NK-92 treated with Interleukin-12 subunit alpha and Interleukin-12 subunit beta, amount 100 ng/mL, for 24 hours (cell line): ENCODE data around the gene HAGHL.

Experiments used
- DNase-seq: peaks from one replicate; lab custom pipeline; 2025; lab: John Stamatoyannopoulos, UW

Gene HAGHL

DNA sequence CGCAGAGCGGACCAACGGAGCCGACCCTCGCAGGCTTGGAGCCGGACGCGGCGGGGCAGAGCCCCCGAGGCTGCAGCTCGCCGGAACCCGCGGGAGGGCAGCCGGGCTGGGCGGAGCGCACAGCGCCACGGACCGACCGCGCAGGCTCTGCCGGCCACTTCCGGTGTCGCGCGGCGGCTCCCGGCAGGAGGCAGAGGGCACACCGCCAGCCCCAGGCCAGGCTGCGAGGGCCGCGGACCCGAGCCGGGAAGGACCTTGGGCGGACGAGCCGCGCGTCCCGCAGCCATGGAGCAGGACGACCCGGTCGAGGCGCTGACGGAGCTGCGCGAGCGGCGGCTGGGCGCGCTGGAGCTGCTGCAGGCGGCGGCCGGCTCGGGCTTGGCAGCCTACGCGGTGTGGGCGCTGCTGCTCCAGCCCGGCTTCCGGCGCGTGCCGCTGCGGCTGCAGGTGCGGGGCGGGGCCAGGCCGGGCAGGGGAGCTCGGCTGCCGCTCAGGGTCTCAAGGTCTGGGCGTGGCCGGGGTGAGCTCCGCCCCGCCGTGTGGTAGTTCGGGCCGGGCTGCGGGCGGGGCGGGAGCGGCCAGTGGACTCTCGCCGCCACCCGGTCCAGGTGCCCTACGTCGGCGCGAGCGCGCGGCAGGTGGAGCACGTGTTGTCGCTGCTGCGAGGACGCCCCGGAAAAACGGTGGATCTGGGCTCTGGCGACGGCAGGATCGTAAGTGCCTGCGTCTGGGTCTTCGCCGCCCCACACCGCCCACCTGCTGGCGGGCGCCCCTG lies 5.7 kb upstream of the HAGHL start, which contains the start of gene ANTKMT:
Gene ANTKMT (plus strand): TSS at position 157 of the 775 bp plus-strand sequence. CDS start 129 bp downstream, at position 286.
- peak; percentile 85 for DNase-seq

DNA sequence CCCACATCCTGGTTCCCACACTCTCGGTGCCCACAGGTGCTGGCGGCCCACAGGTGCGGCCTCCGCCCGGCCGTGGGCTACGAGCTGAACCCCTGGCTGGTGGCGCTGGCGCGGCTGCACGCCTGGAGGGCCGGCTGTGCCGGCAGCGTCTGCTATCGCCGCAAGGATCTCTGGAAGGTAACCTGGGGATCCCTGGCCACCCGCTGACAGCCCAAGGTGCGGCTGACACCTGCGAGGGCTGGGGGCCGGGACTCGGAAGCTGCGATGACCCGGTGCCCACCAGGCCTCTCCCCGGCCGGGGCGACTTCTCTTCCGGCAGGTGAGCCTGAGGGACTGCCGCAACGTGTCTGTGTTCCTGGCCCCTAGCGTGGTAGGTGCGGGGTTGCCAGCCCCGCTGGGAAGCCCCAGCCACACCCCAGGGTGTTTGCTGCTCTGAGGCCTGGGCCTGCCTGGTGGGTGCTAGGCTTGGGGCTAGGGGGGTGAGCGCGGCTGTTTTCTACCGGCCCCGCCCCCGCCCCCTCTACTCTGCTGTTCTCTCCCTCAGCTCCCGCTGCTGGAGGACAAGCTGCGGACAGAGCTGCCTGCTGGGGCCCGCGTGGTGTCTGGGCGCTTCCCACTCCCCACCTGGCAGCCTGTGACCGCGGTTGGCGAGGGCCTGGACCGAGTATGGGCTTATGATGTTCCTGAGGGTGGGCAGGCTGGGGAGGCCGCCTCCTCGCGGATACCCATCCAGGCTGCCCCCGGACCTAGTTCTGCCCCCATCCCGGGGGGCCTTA lies 5.0 kb upstream of the HAGHL start:
- no peak for DNase-seq

DNA sequence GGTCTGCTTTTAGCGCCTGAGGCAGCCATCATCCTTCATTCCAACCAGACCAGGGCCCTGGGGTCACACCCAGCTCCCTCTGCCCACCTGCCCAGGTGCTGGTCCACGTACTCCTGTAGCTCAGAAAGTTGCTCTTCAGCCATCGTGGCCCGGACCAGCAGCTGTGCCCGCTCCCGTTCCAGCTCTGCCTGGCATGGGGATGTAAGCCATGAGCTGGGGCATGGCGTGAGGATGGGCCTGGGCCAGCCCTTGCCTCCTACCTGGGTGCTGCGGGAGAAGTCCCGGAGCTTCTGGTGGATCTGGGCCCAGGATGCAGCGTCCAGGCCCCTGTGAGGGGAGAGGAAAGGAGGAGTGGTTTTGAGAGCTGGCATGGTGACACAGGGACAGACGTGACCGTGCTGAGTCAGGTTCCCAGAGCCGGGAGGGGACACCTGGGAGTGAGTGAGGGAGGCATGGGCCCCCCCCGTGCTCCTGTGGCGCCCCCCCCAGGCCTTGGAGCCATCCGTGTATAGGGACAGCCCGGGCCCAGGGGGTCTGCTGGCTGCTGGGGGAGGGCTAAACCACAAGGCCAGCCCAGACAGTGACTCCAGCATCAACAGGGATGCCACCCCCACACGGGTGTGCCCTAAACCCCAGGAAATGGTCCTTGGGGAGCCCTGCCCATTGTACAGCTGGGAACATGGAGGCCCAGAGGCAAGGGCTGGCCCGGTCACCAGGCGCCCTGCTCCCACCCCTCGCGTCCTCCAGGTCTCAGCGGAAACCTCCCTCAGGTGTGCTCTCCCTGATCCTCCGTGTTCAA lies 3.9 kb upstream of the HAGHL start:
- DNase-seq = no peak

DNA sequence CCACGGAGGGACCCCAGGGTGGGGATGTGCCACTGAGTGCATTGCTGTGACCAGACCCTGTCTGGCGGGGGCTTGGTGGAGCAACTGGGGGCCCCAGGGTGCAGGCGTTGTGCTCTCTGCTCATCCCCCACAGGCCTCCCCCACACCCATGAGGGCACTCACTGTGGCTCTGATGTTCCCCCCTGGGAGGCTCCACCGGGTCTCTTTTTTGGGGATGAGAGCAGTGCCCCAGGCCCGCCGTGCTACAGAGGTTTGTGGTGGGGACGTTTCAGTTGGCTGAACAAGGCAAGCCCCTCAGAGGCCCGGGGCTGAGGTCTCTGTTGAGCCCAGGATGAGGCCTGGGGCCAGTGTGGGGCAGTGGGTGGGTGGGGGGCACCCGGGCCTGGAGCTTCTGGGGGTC lies 3.2 kb upstream of the HAGHL start:
- no peak for DNase-seq

DNA sequence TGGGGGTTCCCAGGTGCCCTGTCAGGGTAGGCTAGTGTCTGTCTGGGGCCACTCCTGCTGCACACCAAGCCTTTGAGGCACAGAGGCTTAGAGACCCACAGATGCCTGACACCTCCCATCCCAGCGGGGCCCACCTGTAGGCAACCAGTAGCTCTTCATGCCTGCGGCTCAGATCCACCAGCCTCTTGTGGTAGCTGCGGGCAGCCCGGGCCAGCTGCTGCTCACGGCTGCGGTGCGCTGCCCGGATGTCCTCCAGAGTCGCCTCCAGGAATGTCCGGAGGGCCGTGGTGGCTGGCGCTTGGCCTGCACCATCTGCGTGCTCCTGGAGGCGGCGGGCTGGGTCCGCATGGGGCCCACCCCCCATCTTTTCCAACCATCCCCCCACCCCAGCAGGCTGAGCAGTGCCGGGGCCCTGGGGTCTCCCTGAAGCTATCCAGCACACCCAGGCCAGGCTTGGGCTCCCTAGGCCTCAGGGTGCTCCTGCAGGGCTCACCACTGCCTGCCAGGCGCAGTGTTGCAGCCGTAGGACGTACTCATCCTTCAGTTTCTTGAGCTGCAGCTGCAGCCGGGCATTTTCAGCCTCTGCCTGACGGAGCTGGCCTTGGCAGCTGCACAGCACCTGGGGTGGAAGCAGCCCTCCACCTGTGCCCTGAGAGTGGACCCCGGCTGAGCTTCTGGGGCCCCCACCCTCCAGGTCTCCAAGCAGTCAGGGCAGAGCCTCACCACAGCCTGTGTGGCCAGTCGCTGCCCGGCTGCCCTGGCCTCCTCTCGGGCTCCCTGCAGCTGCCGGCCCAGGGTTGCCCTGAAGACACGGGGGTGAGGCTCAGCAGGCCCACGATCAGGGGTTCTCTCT lies 2.5 kb upstream of the HAGHL start:
- DNase-seq = no peak

DNA sequence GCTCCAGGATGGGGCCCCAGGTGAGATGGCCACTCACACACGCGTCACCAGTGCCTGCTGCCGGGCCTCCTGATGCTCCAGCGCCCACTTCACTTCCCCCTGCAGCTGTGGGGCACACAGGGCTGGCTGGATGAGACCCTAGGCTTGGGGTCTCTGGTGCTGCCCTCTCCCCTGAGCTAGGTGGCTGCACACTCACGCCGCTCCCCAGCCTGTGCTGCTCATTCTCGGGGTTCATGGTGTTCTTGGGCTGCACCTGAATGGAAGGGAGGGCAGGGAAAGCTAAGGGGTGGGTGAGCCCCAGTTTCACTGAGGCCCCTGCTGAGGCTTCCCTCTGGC lies 1.9 kb upstream of the HAGHL start:
- no peak for DNase-seq

- no peak for DNase-seq
Measured at GRCh38 chr16:725463-726187, 1.3 kb upstream of the HAGHL start.

DNA sequence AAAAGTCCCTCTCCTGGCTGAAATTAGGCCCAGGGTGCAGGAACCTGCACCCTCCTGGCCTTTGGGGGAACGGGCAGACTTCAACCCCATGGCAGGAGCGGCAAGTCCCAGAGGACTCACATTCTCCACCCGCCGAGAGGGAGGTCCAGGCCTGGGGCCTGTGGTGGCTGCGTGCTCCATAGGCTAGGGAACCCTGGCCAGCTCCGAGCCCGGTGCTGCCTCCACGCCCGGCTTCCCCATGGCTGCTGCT lies 793 bp upstream of the HAGHL start:
- DNase-seq = no peak

DNA sequence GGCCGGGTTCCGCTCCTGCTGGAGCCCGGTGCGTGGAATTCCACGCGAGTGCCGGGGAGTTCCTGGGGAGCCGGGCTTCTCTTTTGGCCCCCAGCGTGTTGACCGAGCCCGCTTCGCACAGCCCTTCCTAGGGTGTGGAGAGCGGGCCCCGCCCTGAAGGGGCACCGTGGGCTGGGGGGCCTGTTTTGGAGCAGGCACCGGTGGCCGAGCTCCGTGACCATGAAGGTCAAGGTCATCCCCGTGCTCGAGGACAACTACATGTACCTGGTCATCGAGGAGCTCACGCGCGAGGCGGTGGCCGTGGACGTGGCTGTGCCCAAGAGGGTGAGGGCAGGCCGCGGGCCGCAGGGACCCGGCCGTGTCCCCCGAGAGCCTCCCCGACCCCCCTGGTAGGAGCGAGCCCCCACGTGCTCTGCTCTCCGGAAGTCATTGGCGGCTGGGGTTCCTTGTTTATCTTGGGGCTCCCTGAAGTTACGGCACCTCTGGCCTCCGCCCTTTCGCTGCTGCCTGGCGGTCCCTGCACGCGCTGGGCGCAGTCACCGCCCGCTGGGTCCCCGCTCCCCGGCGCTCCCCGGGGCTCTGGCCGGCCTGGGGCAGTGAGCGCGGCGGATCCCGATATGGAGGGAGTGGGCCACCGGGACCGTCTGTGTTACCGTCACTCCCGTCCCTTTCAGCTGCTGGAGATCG lies 528 bp downstream of the HAGHL start:
- DNase-seq = no peak

DNA sequence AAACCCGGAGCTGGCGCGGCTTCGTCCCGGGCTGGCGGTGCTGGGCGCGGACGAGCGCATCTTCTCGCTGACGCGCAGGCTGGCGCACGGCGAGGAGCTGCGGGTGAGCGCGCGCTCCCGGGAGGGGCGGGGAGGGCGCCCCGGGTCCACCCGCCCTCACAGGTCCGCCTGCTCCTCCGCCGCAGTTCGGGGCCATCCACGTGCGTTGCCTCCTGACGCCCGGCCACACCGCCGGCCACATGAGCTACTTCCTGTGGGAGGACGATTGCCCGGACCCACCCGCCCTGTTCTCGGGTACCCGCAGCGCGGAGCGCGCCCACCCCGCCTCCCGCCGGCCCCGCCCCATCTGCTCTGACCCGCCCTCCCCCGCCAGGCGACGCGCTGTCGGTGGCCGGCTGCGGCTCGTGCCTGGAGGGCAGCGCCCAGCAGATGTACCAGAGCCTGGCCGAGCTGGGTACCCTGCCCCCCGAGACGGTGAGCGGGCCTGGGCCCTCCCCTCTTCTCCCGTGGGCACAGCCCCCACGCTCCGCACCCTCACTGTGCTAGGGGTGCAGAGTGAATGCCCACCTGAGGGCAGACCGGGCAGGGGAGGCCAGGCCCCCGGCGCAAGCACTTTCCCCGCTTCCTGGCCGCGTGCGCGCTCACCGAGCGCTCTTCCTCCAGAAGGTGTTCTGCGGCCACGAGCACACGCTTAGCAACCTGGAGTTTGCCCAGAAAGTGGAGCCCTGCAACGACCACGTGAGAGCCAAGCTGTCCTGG lies 1.4 kb downstream of the HAGHL start:
- peak; percentile 70 for DNase-seq

DNA sequence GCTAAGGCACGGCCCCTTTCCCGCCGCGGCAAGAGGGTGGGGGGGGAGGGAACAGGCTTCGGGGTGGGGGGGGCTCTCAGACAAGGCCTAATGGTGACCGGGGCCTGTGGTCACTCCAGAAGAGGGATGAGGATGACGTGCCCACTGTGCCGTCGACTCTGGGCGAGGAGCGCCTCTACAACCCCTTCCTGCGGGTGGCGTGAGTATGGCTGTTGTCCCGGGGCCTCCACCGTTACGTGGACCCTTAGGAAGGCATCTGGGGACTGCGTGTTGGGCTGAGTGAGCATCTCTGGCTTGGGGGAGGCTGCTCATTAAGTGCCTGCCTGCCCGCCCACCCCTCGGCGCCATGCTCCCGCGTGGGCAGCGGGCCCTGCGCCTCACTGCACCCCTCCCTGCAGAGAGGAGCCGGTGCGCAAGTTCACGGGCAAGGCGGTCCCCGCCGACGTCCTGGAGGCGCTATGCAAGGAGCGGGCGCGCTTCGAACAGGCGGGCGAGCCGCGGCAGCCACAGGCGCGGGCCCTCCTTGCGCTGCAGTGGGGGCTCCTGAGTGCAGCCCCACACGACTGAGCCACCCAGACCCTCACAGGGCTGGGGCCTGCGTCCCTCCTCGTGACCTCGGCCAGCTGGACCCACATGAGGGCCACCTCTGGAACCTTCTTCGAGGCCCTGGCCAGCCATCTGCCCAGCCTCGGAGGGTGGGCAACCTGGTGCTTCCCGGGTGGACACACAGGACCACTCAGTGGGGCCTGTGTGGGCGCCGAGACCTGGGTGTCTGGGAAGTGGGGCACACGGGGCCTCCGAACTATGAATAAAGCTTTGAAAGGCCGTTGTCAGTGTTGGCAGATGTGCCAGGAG lies 2.2 kb downstream of the HAGHL start:
- DNase-seq = no peak

GRCh38 chr16:729768-730665 lies 3.1 kb downstream of the HAGHL start:
- DNase-seq = no peak

GRCh38 chr16:730666-731509 lies 4.0 kb downstream of the HAGHL start:
- no peak for DNase-seq

- DNase-seq = no peak
Measured at GRCh38 chr16:732332-732731, 5.4 kb downstream of the HAGHL start.

DNA sequence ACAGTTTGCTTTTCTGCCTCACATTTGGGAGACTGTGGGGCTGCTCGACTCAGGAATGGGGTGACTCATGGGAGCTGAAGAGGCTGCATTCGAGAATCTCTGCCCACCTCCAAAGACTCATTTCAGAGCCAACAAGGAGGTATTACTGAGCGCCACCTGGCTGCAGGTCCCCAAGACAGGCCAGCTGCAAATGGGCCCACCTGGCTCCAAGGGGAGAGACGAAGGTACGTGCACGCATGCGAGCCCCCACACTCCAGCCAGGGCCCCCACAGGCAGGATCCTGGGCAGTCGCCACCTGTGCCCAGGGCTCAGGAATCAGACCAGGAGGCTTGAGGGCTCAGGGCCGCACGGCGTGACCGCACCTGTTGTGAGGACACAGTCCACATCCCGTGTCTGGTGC lies 6.0 kb downstream of the HAGHL start:
- no peak for DNase-seq

GRCh38 chr16:733382-734207 lies 6.7 kb downstream of the HAGHL start:
- no peak for DNase-seq
